SU-DHL-6 (cell line): ENCODE measurements around the gene EPHA3.

Source experiments
- H2AFZ ChIP-seq: fragments of 200-600 bp; sonication (generic); 2 replicates; pipeline ENCODE4 v1.6.1; 2014; ENCODE audit warnings: low read depth, mild to moderate bottlenecking, moderate library complexity, mixed read lengths, antibody characterized with exemption, low read length; ENCODE audit not compliant: severe bottlenecking
- H3F3A ChIP-seq: fragments of 200-600 bp; shearing (Covaris generic); 2 replicates; pipeline ENCODE4 v1.6.0; 2016; ENCODE audit warnings: antibody characterized with exemption, mild to moderate bottlenecking; ENCODE audit not compliant: insufficient read depth
- H3K27ac ChIP-seq: fragments of 200-600 bp; sonication (generic); 2 replicates; pipeline ENCODE4 v1.5.1; 2016; ENCODE audit warnings: low read depth, mild to moderate bottlenecking, low read length, moderate library complexity, mixed read lengths
- H3K27me3 ChIP-seq: fragments of 200-600 bp; sonication (generic), shearing (Covaris generic); 2 replicates; pipeline ENCODE4 v1.6.0; 2014; ENCODE audit warnings: mild to moderate bottlenecking, low read length
- H3K36me3 ChIP-seq: fragments of 200-600 bp; sonication (generic); 2 replicates; pipeline ENCODE4 v1.6.1; 2014; ENCODE audit warnings: mild to moderate bottlenecking, low read length, mixed read lengths
- H3K4me2 ChIP-seq: fragments of 300-600, 200-600 bp; shearing (Covaris generic), sonication (generic); 2 replicates; pipeline ENCODE4 v1.6.0; 2014; ENCODE audit warnings: low read length, low read depth, mild to moderate bottlenecking; ENCODE audit not compliant: poor library complexity, severe bottlenecking
- H3K4me3 ChIP-seq: fragments of 200-600 bp; sonication (generic); 2 replicates; pipeline ENCODE4 v1.5.1; 2014; ENCODE audit warnings: antibody characterized with exemption, low read length, mild to moderate bottlenecking, mixed read lengths; ENCODE audit not compliant: insufficient read depth, poor library complexity, severe bottlenecking
- H3K79me2 ChIP-seq: fragments of 200-600 bp; sonication (generic); 2 replicates; pipeline ENCODE4 v1.6.1; 2014; ENCODE audit warnings: mild to moderate bottlenecking, low read length, moderate library complexity; ENCODE audit not compliant: insufficient read depth
- H3K9ac ChIP-seq: fragments of 200-600 bp; sonication (generic); 2 replicates; pipeline ENCODE4 v1.7.0; 2014; ENCODE audit warnings: mild to moderate bottlenecking, low read length
- H3K9me2 ChIP-seq: fragments of 200-600 bp; sonication (generic); replicated peaks from 2 replicates; pipeline ENCODE4 v1.6.1; 2014; ENCODE audit warnings: low read length; ENCODE audit not compliant: insufficient read depth
- H3K9me3 ChIP-seq: fragments of 200-600 bp; sonication (generic); 2 replicates; pipeline ENCODE4 v1.6.1; 2014; ENCODE audit warnings: low read length, mixed read lengths; ENCODE audit not compliant: insufficient read depth
- H4K20me1 ChIP-seq: fragments of 200-600 bp; sonication (generic); 2 replicates; pipeline ENCODE4 v1.6.1; 2014; ENCODE audit warnings: low read depth, mild to moderate bottlenecking, antibody characterized with exemption, low read length, moderate library complexity, mixed read lengths
- EZH2phosphoT487 ChIP-seq: fragments of 200-600 bp; sonication (generic), shearing (Covaris generic); conservative IDR thresholded peaks from 2 replicates; pipeline ENCODE4 v1.6.1; 2018; ENCODE audit warnings: mild to moderate bottlenecking, antibody characterized with exemption, low read length, moderate library complexity, mixed read lengths
- TF ChIP-seq, protein P1 (sequence below): fragments of 200-600 bp; sonication (generic); IDR thresholded peaks from one replicate; pipeline ENCODE4 v1.5.1; 2017; ENCODE audit warnings: antibody characterized with exemption, mild to moderate bottlenecking, low read length, moderate library complexity; ENCODE audit not compliant: insufficient read depth, poor library complexity, severe bottlenecking

Gene EPHA3

DNA sequence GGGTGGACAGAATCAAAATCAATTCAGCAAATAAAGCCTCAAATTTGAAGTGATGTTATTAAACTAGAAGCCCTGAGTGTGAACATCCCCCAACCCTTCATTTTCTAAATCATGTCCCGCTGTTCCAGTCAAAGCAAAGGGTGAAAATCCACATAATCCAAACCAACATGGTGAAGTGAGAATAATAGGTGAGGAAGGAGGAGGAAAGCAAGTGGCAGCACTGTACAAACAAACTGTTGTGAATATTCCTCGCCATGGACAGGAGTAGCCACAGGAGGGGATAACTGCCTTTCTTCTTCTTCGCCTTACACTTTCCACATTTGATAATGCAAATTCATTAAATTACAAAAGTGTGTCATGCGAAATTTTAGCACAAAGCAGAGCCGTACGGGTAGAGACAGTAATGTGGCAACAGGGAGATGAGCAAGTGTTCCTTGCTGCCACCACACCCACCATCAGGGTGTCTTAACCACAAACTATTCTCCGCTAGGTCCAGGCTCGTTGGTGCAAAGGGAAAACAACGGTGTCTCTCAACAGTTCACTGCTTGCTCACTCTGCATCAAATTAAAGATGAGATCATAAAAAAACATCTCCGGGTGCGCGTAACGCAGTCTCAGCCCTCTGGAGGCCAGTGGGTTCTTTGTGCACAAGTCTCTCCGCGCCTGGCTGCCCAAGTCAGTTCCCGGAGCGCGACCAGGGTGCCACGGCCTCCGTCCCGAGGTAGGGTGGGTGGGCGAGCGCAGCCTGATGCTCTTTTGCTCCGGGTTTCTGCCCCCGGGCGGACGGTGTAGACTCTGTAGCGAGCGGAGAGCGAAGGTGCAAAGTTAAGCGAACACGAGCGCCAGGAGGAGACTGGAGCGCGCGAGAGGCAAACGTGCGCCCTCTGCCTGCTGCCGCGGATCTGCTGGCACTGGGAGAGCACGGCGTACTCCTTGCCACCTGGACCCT, 6.7 kb downstream of the EPHA3 start:
- Histone ChIP-seq H3K9me2 (no peaks in the 10 kb centered on the region), H3K27ac (no peak overlapping the region), H3K4me3 (no peak overlapping the region), H3K36me3 (no peaks in the 10 kb centered on the region), H2AFZ (no peak overlapping the region), H3K9ac (no peak overlapping the region), H4K20me1 (no peaks in the 10 kb centered on the region), H3K9me3 (no peaks in the 10 kb centered on the region), H3F3A (no peaks in the 10 kb centered on the region), H3K27me3 (no peaks in the 10 kb centered on the region), H3K79me2 (no peaks in the 10 kb centered on the region), H3K4me2 (no peak overlapping the region)
- TF ChIP-seq, protein P1, sequence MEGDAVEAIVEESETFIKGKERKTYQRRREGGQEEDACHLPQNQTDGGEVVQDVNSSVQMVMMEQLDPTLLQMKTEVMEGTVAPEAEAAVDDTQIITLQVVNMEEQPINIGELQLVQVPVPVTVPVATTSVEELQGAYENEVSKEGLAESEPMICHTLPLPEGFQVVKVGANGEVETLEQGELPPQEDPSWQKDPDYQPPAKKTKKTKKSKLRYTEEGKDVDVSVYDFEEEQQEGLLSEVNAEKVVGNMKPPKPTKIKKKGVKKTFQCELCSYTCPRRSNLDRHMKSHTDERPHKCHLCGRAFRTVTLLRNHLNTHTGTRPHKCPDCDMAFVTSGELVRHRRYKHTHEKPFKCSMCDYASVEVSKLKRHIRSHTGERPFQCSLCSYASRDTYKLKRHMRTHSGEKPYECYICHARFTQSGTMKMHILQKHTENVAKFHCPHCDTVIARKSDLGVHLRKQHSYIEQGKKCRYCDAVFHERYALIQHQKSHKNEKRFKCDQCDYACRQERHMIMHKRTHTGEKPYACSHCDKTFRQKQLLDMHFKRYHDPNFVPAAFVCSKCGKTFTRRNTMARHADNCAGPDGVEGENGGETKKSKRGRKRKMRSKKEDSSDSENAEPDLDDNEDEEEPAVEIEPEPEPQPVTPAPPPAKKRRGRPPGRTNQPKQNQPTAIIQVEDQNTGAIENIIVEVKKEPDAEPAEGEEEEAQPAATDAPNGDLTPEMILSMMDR, result no peak
- TF ChIP-seq EZH2phosphoT487, result no peak

GRCh38 chr3:89114841-89115223, 7.4 kb downstream of the EPHA3 start:
- H3K9ac ChIP-seq, result no peak overlapping the region
- no peak overlapping the region for H3K4me2 ChIP-seq
- H3K36me3 ChIP-seq, result no peaks in the 10 kb centered on the region
- H3K27ac ChIP-seq, result no peak overlapping the region
- no peaks in the 10 kb centered on the region for H3K9me2 ChIP-seq
- no peaks in the 10 kb centered on the region for H3K9me3 ChIP-seq
- no peaks in the 10 kb centered on the region for H3K79me2 ChIP-seq
- H3K27me3 ChIP-seq, result no peaks in the 10 kb centered on the region
- no peaks in the 10 kb centered on the region for H4K20me1 ChIP-seq
- no peak for TF ChIP-seq EZH2phosphoT487
- TF ChIP-seq, protein P1, result no peak
- no peak overlapping the region for H3K4me3 ChIP-seq
- no peak overlapping the region for H2AFZ ChIP-seq
- H3F3A ChIP-seq, result no peaks in the 10 kb centered on the region

DNA sequence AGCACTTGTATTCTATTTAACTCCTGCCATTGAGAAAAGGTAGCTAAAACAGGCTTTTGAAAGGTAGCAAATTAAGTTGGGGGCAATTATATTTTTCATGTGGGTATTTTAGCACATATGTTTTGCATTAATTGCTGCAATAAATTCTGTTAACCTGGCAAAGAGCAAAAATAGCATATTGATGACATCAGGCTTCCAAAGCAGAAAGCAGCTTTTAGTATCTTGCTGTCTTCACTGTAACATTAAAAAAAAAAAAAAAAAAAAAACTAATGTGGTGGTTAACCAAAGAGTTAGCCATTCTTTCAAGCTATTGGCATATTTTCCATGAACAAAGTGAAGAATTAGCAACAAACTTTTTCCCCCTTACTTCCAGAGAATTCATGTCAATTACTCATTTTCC, 9.1 kb downstream of the EPHA3 start:
- Histone ChIP-seq H2AFZ (no peak overlapping the region), H3K9ac (no peak overlapping the region), H3K4me3 (no peak overlapping the region), H3K27me3 (no peaks in the 10 kb centered on the region), H3K4me2 (no peak overlapping the region), H3K79me2 (no peaks in the 10 kb centered on the region), H3K9me2 (no peaks in the 10 kb centered on the region), H3K9me3 (no peaks in the 10 kb centered on the region), H3K36me3 (no peaks in the 10 kb centered on the region), H3F3A (no peaks in the 10 kb centered on the region), H4K20me1 (no peaks in the 10 kb centered on the region), H3K27ac (no peak overlapping the region)
- TF ChIP-seq EZH2phosphoT487, result no peak
- TF ChIP-seq, protein P1, result no peak
